ENCODE results near the gene TNFRSF1A.
A peak's percentile ranks its signal among the peaks of the same experiment; 100 is the strongest.

The TNFRSF1A gene

DNA sequence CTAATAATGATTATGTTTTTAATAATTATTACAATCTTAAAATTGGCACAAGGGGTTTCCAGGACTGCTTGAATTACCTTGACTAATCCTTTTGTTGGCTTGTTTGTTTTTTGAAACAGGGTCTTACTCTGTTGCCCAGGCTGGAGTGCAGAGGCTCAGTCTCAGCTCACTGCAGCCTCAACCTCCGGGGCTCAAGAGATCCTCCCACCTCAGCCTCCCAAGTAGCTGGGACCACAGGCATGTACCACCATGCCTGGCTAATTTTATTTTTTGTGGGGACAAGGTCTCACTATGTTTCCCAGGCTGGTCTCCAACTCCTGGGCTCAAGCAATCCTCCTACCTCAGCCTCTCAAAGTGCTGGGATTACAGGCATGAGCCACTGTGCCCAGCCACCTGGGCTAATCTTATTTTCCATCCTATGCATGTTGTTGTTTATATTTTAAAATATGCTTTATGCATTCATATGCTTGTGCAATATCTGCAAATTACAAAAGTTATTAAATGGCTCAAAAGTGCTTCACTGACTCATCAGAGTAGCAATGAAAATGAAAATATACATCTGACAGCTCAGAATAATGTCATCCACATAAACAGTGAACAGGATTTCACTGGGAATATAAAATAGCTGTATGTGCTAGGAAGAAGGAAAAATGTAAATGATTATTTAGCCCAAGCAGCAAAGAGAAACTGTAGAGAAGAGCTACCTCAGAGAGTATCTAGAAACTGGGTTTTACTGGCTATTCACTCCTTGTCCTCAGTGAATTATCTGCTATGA, 56.2 kb downstream of the TNFRSF1A start:
- Histone ChIP-seq H4K8ac (ENCODE audit: low read depth, low read length) (no peak overlapping the region), H3K18ac (ENCODE audit: low read length) (no peak overlapping the region), H3K4me3 (ENCODE audit: low read length) (no peak overlapping the region), H3K79me1 (ENCODE audit: low read length) (no peaks in the 10 kb centered on the region), H3K4ac (ENCODE audit: low read depth, low read length) (no peak overlapping the region), H3K23ac (ENCODE audit: low read length) (no peak overlapping the region), H2AK5ac (ENCODE audit: low read length) (no peak overlapping the region), H3K56ac (ENCODE audit: low read length) (no peak overlapping the region), H4K5ac (ENCODE audit: low read length) (no peak overlapping the region), H2BK15ac (replicated peaks; ENCODE audit: low read depth) (no peak overlapping the region), H3K27me3 (ENCODE audit: insufficient read depth, low read length, poor library complexity) (no peaks in the 10 kb centered on the region), H3K36me3 (ENCODE audit: control insufficient read depth, insufficient read depth, low read length) (no peaks in the 10 kb centered on the region), H3K9ac (ENCODE audit: low read length) (no peak overlapping the region), H3K27ac (ENCODE audit: low read depth, low read length) (no peak overlapping the region), H3K4me2 (ENCODE audit: low read length) (no peak overlapping the region), H3K4me1 (ENCODE audit: control insufficient read depth, low read depth, low read length) (peaks cover 2% of the 10 kb centered on the region), H2BK120ac (ENCODE audit: low read depth, low read length) (no peak overlapping the region), H3K79me2 (ENCODE audit: control insufficient read depth, insufficient read depth, low read length) (no peaks in the 10 kb centered on the region), H2BK5ac (ENCODE audit: low read length) (no peak overlapping the region)
- no CpG with 5 or more reads among the region's 1 CpG for WGBS (ENCODE audit: extremely low coverage, insufficient coverage, low lambda C conversion rate)
- DNase-seq, result no peak

DNA sequence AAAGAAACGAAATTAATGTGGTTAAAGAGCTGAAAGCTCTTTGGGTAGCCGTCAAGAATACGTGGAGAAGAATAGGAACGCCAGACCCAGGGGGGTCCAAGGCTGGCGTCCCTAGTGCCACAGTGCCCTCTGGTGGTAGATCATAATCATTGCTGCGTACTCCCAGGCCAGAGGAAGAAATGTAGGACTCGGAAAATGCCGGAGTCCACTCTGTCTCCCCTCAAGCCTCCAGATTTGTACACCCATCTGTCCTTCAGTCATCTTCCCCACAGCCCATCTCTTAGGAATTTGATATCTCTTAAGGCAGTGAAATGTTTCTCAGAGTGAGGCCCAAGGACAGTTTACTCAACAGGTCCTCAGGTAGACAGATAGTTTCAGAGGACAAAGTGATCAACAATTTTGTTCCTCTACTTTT, 56.8 kb downstream of the TNFRSF1A start:
- Histone ChIP-seq H2BK15ac (replicated peaks; ENCODE audit: low read depth) (no peak overlapping the region), H2AK5ac (ENCODE audit: low read length) (no peak overlapping the region), H3K4me3 (ENCODE audit: low read length) (no peak overlapping the region), H2BK5ac (ENCODE audit: low read length) (no peak overlapping the region), H3K27me3 (ENCODE audit: insufficient read depth, low read length, poor library complexity) (no peaks in the 10 kb centered on the region), H3K36me3 (ENCODE audit: control insufficient read depth, insufficient read depth, low read length) (no peaks in the 10 kb centered on the region), H2BK120ac (ENCODE audit: low read depth, low read length) (no peak overlapping the region), H4K5ac (ENCODE audit: low read length) (no peak overlapping the region), H3K79me2 (ENCODE audit: control insufficient read depth, insufficient read depth, low read length) (no peaks in the 10 kb centered on the region), H3K4me1 (ENCODE audit: control insufficient read depth, low read depth, low read length) (peaks cover 3% of the 10 kb centered on the region), H3K23ac (ENCODE audit: low read length) (no peak overlapping the region), H3K4ac (ENCODE audit: low read depth, low read length) (no peak overlapping the region), H3K27ac (ENCODE audit: low read depth, low read length) (no peak overlapping the region), H3K18ac (ENCODE audit: low read length) (no peak overlapping the region), H3K4me2 (ENCODE audit: low read length) (no peak overlapping the region), H3K79me1 (ENCODE audit: low read length) (no peaks in the 10 kb centered on the region), H4K8ac (ENCODE audit: low read depth, low read length) (no peak overlapping the region), H3K9ac (ENCODE audit: low read length) (no peak overlapping the region), H3K56ac (ENCODE audit: low read length) (peak overlapping the region; percentile 74)
- peak; percentile 75 for DNase-seq
- WGBS (ENCODE audit: extremely low coverage, insufficient coverage, low lambda C conversion rate), result no CpG with 5 or more reads among the region's 8 CpGs

DNA sequence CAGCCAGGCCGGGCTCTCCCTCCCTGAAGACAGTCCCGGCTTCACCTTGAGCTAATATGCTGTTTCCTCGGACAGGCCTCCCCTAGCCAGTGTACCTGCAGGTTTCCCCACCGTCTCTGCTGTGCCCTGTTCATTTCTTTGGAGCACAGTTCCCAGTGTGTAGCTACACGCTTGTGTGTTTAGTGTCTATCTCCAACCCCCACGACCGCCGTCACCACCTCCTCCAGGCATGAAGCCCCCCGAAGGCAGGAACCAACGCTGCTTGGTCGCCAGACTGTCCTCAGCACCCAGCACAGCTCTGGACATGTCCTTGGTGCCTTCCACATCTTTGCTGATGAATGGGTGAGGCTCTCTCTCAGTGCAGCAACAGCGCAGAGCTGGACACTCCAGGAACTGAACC, 57.6 kb downstream of the TNFRSF1A start:
- no peak overlapping the region for H4K5ac ChIP-seq (ENCODE audit: low read length)
- no peak overlapping the region for H4K8ac ChIP-seq (ENCODE audit: low read depth, low read length)
- no peak overlapping the region for H2BK120ac ChIP-seq (ENCODE audit: low read depth, low read length)
- H3K23ac ChIP-seq (ENCODE audit: low read length), result no peak overlapping the region
- no peak overlapping the region for H3K27ac ChIP-seq (ENCODE audit: low read depth, low read length)
- H2BK5ac ChIP-seq (ENCODE audit: low read length), result no peak overlapping the region
- H3K18ac ChIP-seq (ENCODE audit: low read length), result no peak overlapping the region
- no peak for DNase-seq
- H3K79me2 ChIP-seq (ENCODE audit: control insufficient read depth, insufficient read depth, low read length), result no peaks in the 10 kb centered on the region
- H3K4me2 ChIP-seq (ENCODE audit: low read length), result no peak overlapping the region
- no peaks in the 10 kb centered on the region for H3K79me1 ChIP-seq (ENCODE audit: low read length)
- H3K36me3 ChIP-seq (ENCODE audit: control insufficient read depth, insufficient read depth, low read length), result no peaks in the 10 kb centered on the region
- no peaks in the 10 kb centered on the region for H3K27me3 ChIP-seq (ENCODE audit: insufficient read depth, low read length, poor library complexity)
- H2BK15ac ChIP-seq (replicated peaks; ENCODE audit: low read depth), result no peak overlapping the region
- no CpG with 5 or more reads among the region's 12 CpGs for WGBS (ENCODE audit: extremely low coverage, insufficient coverage, low lambda C conversion rate)
- H3K4ac ChIP-seq (ENCODE audit: low read depth, low read length), result no peak overlapping the region
- H3K9ac ChIP-seq (ENCODE audit: low read length), result no peak overlapping the region
- H2AK5ac ChIP-seq (ENCODE audit: low read length), result no peak overlapping the region
- no peak overlapping the region for H3K4me3 ChIP-seq (ENCODE audit: low read length)
- H3K4me1 ChIP-seq (ENCODE audit: control insufficient read depth, low read depth, low read length), result peaks cover 9% of the 10 kb centered on the region
- peak overlapping the region; percentile 47 for H3K56ac ChIP-seq (ENCODE audit: low read length)

DNA sequence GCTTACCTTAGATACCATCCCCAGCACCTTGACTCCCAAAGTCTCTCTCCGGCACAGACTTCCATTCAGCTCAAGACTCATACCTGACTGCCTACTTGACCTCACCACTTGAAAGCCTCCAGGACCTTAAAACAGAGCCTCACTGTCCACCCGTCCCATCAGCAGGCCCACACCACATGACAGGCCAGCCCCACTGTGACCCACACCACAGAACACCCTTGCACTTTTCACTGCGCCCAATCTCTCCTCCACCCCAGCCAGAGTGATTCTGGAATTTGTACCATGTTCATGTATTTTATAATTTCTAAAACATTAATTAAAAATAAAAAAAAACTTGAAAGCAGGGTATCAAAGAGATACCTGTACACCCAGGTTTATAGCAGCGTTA, 59.4 kb downstream of the TNFRSF1A start:
- no peaks in the 10 kb centered on the region for H3K79me1 ChIP-seq (ENCODE audit: low read length)
- H3K18ac ChIP-seq (ENCODE audit: low read length), result no peak overlapping the region
- H2AK5ac ChIP-seq (ENCODE audit: low read length), result no peak overlapping the region
- no peaks in the 10 kb centered on the region for H3K27me3 ChIP-seq (ENCODE audit: insufficient read depth, low read length, poor library complexity)
- no peaks in the 10 kb centered on the region for H3K36me3 ChIP-seq (ENCODE audit: control insufficient read depth, insufficient read depth, low read length)
- no peaks in the 10 kb centered on the region for H3K79me2 ChIP-seq (ENCODE audit: control insufficient read depth, insufficient read depth, low read length)
- H4K5ac ChIP-seq (ENCODE audit: low read length), result no peak overlapping the region
- no peak for DNase-seq
- H2BK5ac ChIP-seq (ENCODE audit: low read length), result no peak overlapping the region
- no peak overlapping the region for H3K27ac ChIP-seq (ENCODE audit: low read depth, low read length)
- H3K4me1 ChIP-seq (ENCODE audit: control insufficient read depth, low read depth, low read length), result peaks cover 11% of the 10 kb centered on the region
- H3K4me3 ChIP-seq (ENCODE audit: low read length), result no peak overlapping the region
- no peak overlapping the region for H2BK120ac ChIP-seq (ENCODE audit: low read depth, low read length)
- peak overlapping the region; percentile 50 for H3K56ac ChIP-seq (ENCODE audit: low read length)
- WGBS (ENCODE audit: extremely low coverage, insufficient coverage, low lambda C conversion rate), result no CpG with 5 or more reads among the region's 4 CpGs
- H3K4ac ChIP-seq (ENCODE audit: low read depth, low read length), result no peak overlapping the region
- no peak overlapping the region for H4K8ac ChIP-seq (ENCODE audit: low read depth, low read length)
- no peak overlapping the region for H2BK15ac ChIP-seq (replicated peaks; ENCODE audit: low read depth)
- H3K9ac ChIP-seq (ENCODE audit: low read length), result no peak overlapping the region
- H3K4me2 ChIP-seq (ENCODE audit: low read length), result no peak overlapping the region
- H3K23ac ChIP-seq (ENCODE audit: low read length), result no peak overlapping the region

DNA sequence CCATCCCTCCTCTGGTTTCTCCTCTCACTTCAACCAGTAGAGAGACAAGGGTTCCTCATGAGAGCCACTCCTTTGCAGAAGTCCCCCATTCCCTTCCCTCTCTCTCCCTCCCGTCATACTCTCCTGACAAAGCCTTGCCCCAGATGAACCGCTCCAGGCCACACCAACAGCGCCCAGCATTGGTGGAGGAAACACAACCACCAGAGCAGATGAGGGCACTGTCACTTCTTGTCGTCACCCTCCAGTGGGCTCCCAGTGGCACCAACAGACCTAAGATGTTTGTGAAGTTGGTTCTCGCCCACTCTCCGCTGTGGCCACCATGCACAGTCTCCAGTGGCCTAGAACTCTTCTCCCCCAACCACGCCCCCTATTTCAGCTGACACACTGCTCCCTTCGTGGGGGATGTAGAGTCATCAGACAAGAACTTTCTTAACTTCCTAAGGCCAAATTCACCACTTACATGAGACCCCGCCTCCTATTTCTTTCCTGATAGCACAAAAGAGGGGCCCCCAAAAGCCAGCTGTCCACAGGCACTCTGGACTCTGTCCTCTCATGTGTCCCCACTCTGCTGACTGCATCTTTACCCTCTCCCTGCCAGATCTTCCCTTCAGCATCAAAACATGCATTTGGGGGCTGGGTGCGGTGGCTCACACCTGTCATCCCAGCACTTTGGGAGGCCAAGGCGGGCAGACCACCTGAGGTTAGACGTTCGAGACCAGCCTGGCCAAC, 60.6 kb downstream of the TNFRSF1A start:
- H2BK15ac ChIP-seq (replicated peaks; ENCODE audit: low read depth), result no peak overlapping the region
- H3K9ac ChIP-seq (ENCODE audit: low read length), result no peak overlapping the region
- no peak overlapping the region for H4K5ac ChIP-seq (ENCODE audit: low read length)
- no peaks in the 10 kb centered on the region for H3K36me3 ChIP-seq (ENCODE audit: control insufficient read depth, insufficient read depth, low read length)
- no peak for DNase-seq
- no peak overlapping the region for H3K23ac ChIP-seq (ENCODE audit: low read length)
- no peaks in the 10 kb centered on the region for H3K79me1 ChIP-seq (ENCODE audit: low read length)
- no peaks in the 10 kb centered on the region for H3K27me3 ChIP-seq (ENCODE audit: insufficient read depth, low read length, poor library complexity)
- peak overlapping the region; percentile 11 for H3K27ac ChIP-seq (ENCODE audit: low read depth, low read length)
- H2AK5ac ChIP-seq (ENCODE audit: low read length), result peak overlapping the region; percentile 31
- peak overlapping the region; percentile 6 for H3K56ac ChIP-seq (ENCODE audit: low read length)
- no peak overlapping the region for H2BK120ac ChIP-seq (ENCODE audit: low read depth, low read length)
- H3K4ac ChIP-seq (ENCODE audit: low read depth, low read length), result no peak overlapping the region
- WGBS (ENCODE audit: extremely low coverage, insufficient coverage, low lambda C conversion rate), result no CpG with 5 or more reads among the region's 13 CpGs
- H3K4me3 ChIP-seq (ENCODE audit: low read length), result no peak overlapping the region
- peak overlapping the region; percentile 8 for H2BK5ac ChIP-seq (ENCODE audit: low read length)
- H3K18ac ChIP-seq (ENCODE audit: low read length), result no peak overlapping the region
- H3K79me2 ChIP-seq (ENCODE audit: control insufficient read depth, insufficient read depth, low read length), result no peaks in the 10 kb centered on the region
- no peak overlapping the region for H3K4me2 ChIP-seq (ENCODE audit: low read length)
- peaks cover 11% of the 10 kb centered on the region for H3K4me1 ChIP-seq (ENCODE audit: control insufficient read depth, low read depth, low read length)
- no peak overlapping the region for H4K8ac ChIP-seq (ENCODE audit: low read depth, low read length)
